ENCODE results near the gene MAP4.
A peak's percentile ranks its signal among the peaks of the same experiment; 100 is the strongest.
"Not testable (repeated sequence)": the region's sequence is repeated elsewhere in the genome, so short reads cannot be mapped to it uniquely, and the experiment has no call there.

Gene MAP4

GRCh38 chr3:47836986-47837385 is 179.2 kb downstream of the MAP4 start:
- DNase-seq, result no peak

- not testable (repeated sequence) for DNase-seq
Observed at GRCh38 chr3:47829482-47829881, 186.7 kb downstream of the MAP4 start.

- DNase-seq, result no peak
Observed at GRCh38 chr3:47825590-47825989, 190.6 kb downstream of the MAP4 start.

GRCh38 chr3:47824541-47825473 is 191.4 kb downstream of the MAP4 start:
- peak; percentile 62 for DNase-seq

- DNase-seq, result no peak
Observed at GRCh38 chr3:47817609-47818008, 198.6 kb downstream of the MAP4 start.

- DNase-seq, result no peak
Observed at GRCh38 chr3:47813551-47814177, 202.6 kb downstream of the MAP4 start.

- no peak for DNase-seq
Observed at GRCh38 chr3:47804577-47804976, 211.6 kb downstream of the MAP4 start.

GRCh38 chr3:47803480-47804025 is 212.7 kb downstream of the MAP4 start:
- DNase-seq, result no peak

GRCh38 chr3:47802734-47803479 is 213.3 kb downstream of the MAP4 start, which contains the start of gene DHX30:
TSS of gene DHX30 (plus strand) at chr3:47803138. CDS start at chr3:47810684, 7,546 bp downstream.
- peak; percentile 74 for DNase-seq
